Liver (tissue), 9 donors: ENCODE measurements around the gene GSK3B. TPM values are rescaled to one million over a fixed set of nuclear protein-coding genes. Genes with fewer than 3 reads are reported as not detected.
A peak's percentile ranks its signal among the peaks of the same experiment; 100 is the strongest.

ENCODE experiments used
- DNase-seq: peaks from one replicate; pipeline ENCODE4 v3.0.0-alpha.2; 2017; ENCODE audit warnings: low spot score
- H3K27ac ChIP-seq, 2 donors: one replicate each; pipeline ENCODE4 v1.7.0; 2013; ENCODE audit warnings: inconsistent platforms in 2 of 2, low read length in 2 of 2, control low read depth in 1 of 2, low read depth in 1 of 2, mild to moderate bottlenecking in 1 of 2
- H3K27me3 ChIP-seq, 4 donors: one replicate each; pipeline versions ENCODE4 v1.6.1 to v1.7.0; 2013; ENCODE audit warnings: low read length in 3 of 4, inconsistent platforms in 1 of 4, mild to moderate bottlenecking in 1 of 4, moderate library complexity in 1 of 4; ENCODE audit not compliant: control insufficient read depth in 4 of 4, insufficient read depth in 4 of 4
- H3K36me3 ChIP-seq, 4 donors: one replicate each; pipeline versions ENCODE4 v1.6.1 to v1.7.0; 2013; ENCODE audit warnings: low read length in 3 of 4, mild to moderate bottlenecking in 3 of 4, low read depth in 1 of 4, moderate library complexity in 1 of 4; ENCODE audit not compliant: control insufficient read depth in 4 of 4, insufficient read depth in 3 of 4
- H3K4me1 ChIP-seq, 4 donors: one replicate each; pipeline versions ENCODE4 v1.6.1 to v1.7.0; 2013; ENCODE audit warnings: low read length in 3 of 4, mild to moderate bottlenecking in 3 of 4, moderate library complexity in 1 of 4; ENCODE audit not compliant: control insufficient read depth in 4 of 4, insufficient read depth in 4 of 4
- H3K4me3 ChIP-seq, 3 donors: one replicate each; pipeline versions ENCODE4 v1.6.1 to v1.7.0; 2013; ENCODE audit warnings: low read length in 3 of 3, control low read depth in 1 of 3, low read depth in 1 of 3, mild to moderate bottlenecking in 1 of 3
- H3K9ac ChIP-seq, 2 donors: one replicate each; pipeline ENCODE4 v1.7.0; 2013; ENCODE audit warnings: low read length in 2 of 2, mild to moderate bottlenecking in 2 of 2, moderate library complexity in 2 of 2, control low read depth in 1 of 2, low read depth in 1 of 2
- H3K9me3 ChIP-seq, 4 donors: one replicate each; pipeline versions ENCODE4 v1.6.1 to v1.7.0; 2013; ENCODE audit warnings: low read length in 3 of 4; ENCODE audit not compliant: control insufficient read depth in 4 of 4
- ATF3 ChIP-seq: IDR thresholded peaks from 2 replicates; pipeline ENCODE4 v1.6.1; 2016; ENCODE audit warnings: antibody characterized with exemption
- EGR1 ChIP-seq, 2 donors: IDR thresholded peaks; 2 replicates each; pipeline ENCODE4 v1.6.1; 2016 to 2018; ENCODE audit warnings: antibody characterized with exemption in 2 of 2, low read depth in 2 of 2
- FOXA1 ChIP-seq: IDR thresholded peaks from 2 replicates; pipeline ENCODE4 v1.6.1; 2016; ENCODE audit warnings: antibody characterized with exemption
- FOXA2 ChIP-seq: IDR thresholded peaks from 2 replicates; pipeline ENCODE4 v1.6.1; 2016; ENCODE audit warnings: antibody characterized with exemption
- GABPA ChIP-seq, 2 donors: IDR thresholded peaks in 1 of 2; conservative IDR thresholded peaks in 1 of 2; 2 replicates each; pipeline ENCODE4 v1.6.1; 2016; ENCODE audit warnings: antibody characterized with exemption in 2 of 2, mild to moderate bottlenecking in 1 of 2, moderate library complexity in 1 of 2
- HNF4A ChIP-seq, 2 donors: conservative IDR thresholded peaks; 2 replicates each; pipeline ENCODE4 v1.6.1; 2016; ENCODE audit warnings: antibody characterized with exemption in 2 of 2, mild to moderate bottlenecking in 2 of 2
- HNF4G ChIP-seq: IDR thresholded peaks from 2 replicates; pipeline ENCODE4 v1.6.1; 2016; ENCODE audit warnings: antibody characterized with exemption
- JUND ChIP-seq, 2 donors: IDR thresholded peaks; 2 replicates each; pipeline ENCODE4 v1.6.1; 2016; ENCODE audit warnings: antibody characterized with exemption in 2 of 2
- NR2F2 ChIP-seq: IDR thresholded peaks from 2 replicates; pipeline ENCODE4 v1.6.1; 2016; ENCODE audit warnings: antibody characterized with exemption
- RAD21 ChIP-seq, 2 donors: IDR thresholded peaks; 2 replicates each; pipeline ENCODE4 v1.6.1; 2016; ENCODE audit warnings: antibody characterized with exemption in 2 of 2, mild to moderate bottlenecking in 2 of 2
- RXRA ChIP-seq, 2 donors: IDR thresholded peaks; 2 replicates each; pipeline ENCODE4 v1.6.1; 2017 to 2018; ENCODE audit warnings: antibody characterized with exemption in 2 of 2, mild to moderate bottlenecking in 1 of 2
- SP1 ChIP-seq: IDR thresholded peaks from 2 replicates; pipeline ENCODE4 v1.6.1; 2018; ENCODE audit warnings: antibody characterized with exemption, mild to moderate bottlenecking
- TAF1 ChIP-seq: conservative IDR thresholded peaks from 2 replicates; pipeline ENCODE4 v1.6.1; 2016; ENCODE audit warnings: antibody characterized with exemption, mild to moderate bottlenecking
- YY1 ChIP-seq: IDR thresholded peaks from 2 replicates; pipeline ENCODE4 v1.6.1; 2016; ENCODE audit warnings: antibody characterized with exemption, mild to moderate bottlenecking
- whole genome bisulfite sequencing: extraction: QIAGEN DNeasy Blood & Tissue Kit; methylation state at CpG from one replicate; pipeline ENCODE4 v1.1.7; 2013; 5-methylcytosine and 5-hydroxymethylcytosine counted together
- polyA plus RNA-seq, 2 donors: library from polyadenylated mRNA; stranded (reverse) in 1 of 2; unstranded in 1 of 2; fragments of 200-250 nt in 1 of 2; fragments of >200 nt in 1 of 2; fragmentation: Nextera tagmentation in 1 of 2; extraction: Ambion mirVana in 1 of 2; gene quantifications; one replicate each; pipeline versions ENCODE4 v1.2.1 to v1.2.3, GENCODE V29; 2013 to 2015
- total RNA-seq, 2 donors: library from RNA; depleted of rRNA; stranded (reverse); fragments of >200 nt; gene quantifications; one replicate each; pipeline ENCODE4 v1.2.3, GENCODE V29; 2014
- TF ChIP-seq, protein P1 (sequence below): IDR thresholded peaks from 2 replicates; pipeline ENCODE4 v1.6.1; 2016; ENCODE audit warnings: antibody characterized with exemption, mild to moderate bottlenecking
- TF ChIP-seq, protein P2 (sequence below): fragments of 150-350 bp; IDR thresholded peaks from 2 replicates; pipeline ENCODE4 v1.5.1; 2017; ENCODE audit warnings: improper control_type of control experiment, low read depth, low read length; ENCODE audit not compliant: missing input control
- TF ChIP-seq, protein P3 (sequence below): IDR thresholded peaks from 2 replicates; pipeline ENCODE4 v1.6.1; 2016; ENCODE audit warnings: antibody characterized with exemption
- donor health status: healthy.
- donor health status: healthy.
- donor health status: healthy.
- donor health status: healthy.
- donor health status: healthy.

Gene GSK3B
- total and polyA plus RNA-seq, 4 donors, result 10.5 to 20.8 (median 18.5) TPM

DNA sequence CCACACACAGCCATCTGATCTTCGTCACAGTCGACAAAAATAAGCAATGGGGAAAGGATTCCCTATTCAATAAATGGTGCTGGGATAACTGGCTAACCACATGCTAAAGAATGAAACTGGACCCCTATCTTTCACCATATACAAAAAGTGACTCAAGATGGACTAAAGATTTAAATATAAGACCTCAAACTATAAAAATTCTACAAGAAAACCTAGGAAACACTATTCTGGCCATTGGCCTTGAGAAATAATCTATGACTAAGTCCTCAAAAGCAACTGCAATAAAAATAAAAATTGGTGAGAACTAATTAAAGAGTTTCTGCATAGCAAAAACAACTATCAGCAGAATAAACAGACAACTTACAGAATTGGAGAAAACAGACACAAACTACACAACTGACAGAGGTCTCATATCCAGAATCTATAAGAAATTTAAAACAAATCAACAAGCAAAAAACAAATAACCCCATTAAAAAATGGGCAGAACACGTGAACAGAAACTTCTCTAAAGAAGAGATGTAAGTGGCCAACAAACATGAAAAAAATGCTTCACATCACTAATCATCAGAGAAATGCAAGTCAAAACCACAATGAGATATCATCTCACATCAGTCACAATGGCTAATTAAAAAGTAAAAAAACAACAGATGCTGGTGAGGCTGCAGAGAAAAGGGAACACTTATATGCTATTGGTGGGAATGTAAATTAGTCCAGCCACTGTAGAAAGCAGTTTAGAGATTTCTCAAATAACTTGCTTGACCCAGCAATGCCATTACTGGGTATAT is 208.3 kb downstream of the GSK3B start:
- no peak for DNase-seq
- Histone ChIP-seq H3K9me3 (peaks cover 0 to 6% (median 1%) of the 10 kb centered on the region in 4 donors), H3K27me3 (no peaks in the 10 kb centered on the region), H3K27ac (no peak overlapping the region), H3K36me3 (peaks cover 0 to 5% (median 0%) of the 10 kb centered on the region in 4 donors), H3K9ac (no peak overlapping the region), H3K4me3 (no peak overlapping the region), H3K4me1 (peaks cover 0 to 12% (median 4%) of the 10 kb centered on the region in 4 donors)
- TF ChIP-seq SP1 (no peak), EGR1 (IDR thresholded peaks at IDR 0.05; ENCODE audit: low read depth in 2 of 2) (no peak), HNF4A (conservative IDR thresholded peaks at IDR 0.05) (no peak), RXRA (IDR thresholded peaks at IDR 0.05) (no peak), FOXA2 (no peak), TAF1 (no peak), RAD21 (IDR thresholded peaks at IDR 0.05) (no peak), FOXA1 (no peak), JUND (IDR thresholded peaks at IDR 0.05) (no peak), NR2F2 (no peak), YY1 (no peak), HNF4G (no peak), ATF3 (no peak), GABPA (IDR thresholded peaks at IDR 0.05 in 1 of 2, conservative IDR thresholded peaks at IDR 0.05 in 1 of 2) (no peak)
- TF ChIP-seq, protein P1, sequence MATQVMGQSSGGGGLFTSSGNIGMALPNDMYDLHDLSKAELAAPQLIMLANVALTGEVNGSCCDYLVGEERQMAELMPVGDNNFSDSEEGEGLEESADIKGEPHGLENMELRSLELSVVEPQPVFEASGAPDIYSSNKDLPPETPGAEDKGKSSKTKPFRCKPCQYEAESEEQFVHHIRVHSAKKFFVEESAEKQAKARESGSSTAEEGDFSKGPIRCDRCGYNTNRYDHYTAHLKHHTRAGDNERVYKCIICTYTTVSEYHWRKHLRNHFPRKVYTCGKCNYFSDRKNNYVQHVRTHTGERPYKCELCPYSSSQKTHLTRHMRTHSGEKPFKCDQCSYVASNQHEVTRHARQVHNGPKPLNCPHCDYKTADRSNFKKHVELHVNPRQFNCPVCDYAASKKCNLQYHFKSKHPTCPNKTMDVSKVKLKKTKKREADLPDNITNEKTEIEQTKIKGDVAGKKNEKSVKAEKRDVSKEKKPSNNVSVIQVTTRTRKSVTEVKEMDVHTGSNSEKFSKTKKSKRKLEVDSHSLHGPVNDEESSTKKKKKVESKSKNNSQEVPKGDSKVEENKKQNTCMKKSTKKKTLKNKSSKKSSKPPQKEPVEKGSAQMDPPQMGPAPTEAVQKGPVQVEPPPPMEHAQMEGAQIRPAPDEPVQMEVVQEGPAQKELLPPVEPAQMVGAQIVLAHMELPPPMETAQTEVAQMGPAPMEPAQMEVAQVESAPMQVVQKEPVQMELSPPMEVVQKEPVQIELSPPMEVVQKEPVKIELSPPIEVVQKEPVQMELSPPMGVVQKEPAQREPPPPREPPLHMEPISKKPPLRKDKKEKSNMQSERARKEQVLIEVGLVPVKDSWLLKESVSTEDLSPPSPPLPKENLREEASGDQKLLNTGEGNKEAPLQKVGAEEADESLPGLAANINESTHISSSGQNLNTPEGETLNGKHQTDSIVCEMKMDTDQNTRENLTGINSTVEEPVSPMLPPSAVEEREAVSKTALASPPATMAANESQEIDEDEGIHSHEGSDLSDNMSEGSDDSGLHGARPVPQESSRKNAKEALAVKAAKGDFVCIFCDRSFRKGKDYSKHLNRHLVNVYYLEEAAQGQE, result no peak
- TF ChIP-seq, protein P2, sequence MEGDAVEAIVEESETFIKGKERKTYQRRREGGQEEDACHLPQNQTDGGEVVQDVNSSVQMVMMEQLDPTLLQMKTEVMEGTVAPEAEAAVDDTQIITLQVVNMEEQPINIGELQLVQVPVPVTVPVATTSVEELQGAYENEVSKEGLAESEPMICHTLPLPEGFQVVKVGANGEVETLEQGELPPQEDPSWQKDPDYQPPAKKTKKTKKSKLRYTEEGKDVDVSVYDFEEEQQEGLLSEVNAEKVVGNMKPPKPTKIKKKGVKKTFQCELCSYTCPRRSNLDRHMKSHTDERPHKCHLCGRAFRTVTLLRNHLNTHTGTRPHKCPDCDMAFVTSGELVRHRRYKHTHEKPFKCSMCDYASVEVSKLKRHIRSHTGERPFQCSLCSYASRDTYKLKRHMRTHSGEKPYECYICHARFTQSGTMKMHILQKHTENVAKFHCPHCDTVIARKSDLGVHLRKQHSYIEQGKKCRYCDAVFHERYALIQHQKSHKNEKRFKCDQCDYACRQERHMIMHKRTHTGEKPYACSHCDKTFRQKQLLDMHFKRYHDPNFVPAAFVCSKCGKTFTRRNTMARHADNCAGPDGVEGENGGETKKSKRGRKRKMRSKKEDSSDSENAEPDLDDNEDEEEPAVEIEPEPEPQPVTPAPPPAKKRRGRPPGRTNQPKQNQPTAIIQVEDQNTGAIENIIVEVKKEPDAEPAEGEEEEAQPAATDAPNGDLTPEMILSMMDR, result no peak
- TF ChIP-seq, protein P3, sequence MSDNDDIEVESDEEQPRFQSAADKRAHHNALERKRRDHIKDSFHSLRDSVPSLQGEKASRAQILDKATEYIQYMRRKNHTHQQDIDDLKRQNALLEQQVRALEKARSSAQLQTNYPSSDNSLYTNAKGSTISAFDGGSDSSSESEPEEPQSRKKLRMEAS, result no peak
- WGBS, result 98% methylated on average over 3 of the region's 3 CpGs

DNA sequence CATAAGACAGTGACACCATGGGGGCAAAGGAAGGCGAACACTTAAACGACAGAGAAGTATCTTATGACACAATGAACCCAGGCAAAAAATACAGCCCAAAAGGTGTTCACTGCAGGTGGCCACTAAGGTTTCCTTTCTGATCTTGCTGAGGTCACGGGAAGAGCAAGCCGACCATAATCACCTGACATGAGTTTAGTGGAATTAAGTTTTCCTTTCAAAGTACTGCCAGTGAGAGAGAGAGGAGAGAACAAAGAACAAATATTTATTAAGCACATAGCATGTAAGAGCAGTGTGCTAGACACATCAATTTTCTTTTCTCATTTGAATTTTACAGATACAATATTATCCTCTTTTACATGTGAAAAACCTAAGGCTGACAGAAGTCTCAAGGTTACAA is 210.1 kb downstream of the GSK3B start:
- no peak overlapping the region for H3K4me3 ChIP-seq
- peak in 1 of 2 donors; percentile 41 for TF ChIP-seq RXRA (IDR thresholded peaks at IDR 0.05)
- TF ChIP-seq, protein P3, result no peak
- no peak for TF ChIP-seq YY1
- peak; percentile 15 to 35 for TF ChIP-seq HNF4A (conservative IDR thresholded peaks at IDR 0.05)
- H3K27me3 ChIP-seq, result no peaks in the 10 kb centered on the region
- no peak for DNase-seq
- H3K9me3 ChIP-seq, result peaks cover 0 to 6% (median 1%) of the 10 kb centered on the region in 4 donors
- H3K4me1 ChIP-seq, result peaks cover 0 to 12% (median 4%) of the 10 kb centered on the region in 4 donors
- peak overlapping the region in 1 of 2 donors; percentile 63 for H3K9ac ChIP-seq
- peaks cover 0 to 5% (median under 1%) of the 10 kb centered on the region in 4 donors for H3K36me3 ChIP-seq
- 55% methylated on average over 4 of the region's 4 CpGs for WGBS
- H3K27ac ChIP-seq, result peak overlapping the region; percentile 4 to 43
